Stimulated activated CD8-positive, alpha-beta memory T cell treated with anti-CD3 and anti-CD28 coated beads, Interleukin-15, amount 100 ng/mL, for 4 hours (primary cell): ENCODE data around the gene SORCS2.
"Not testable (repeated sequence)": the region's sequence is repeated elsewhere in the genome, so short reads cannot be mapped to it uniquely, and the experiment has no call there.

Experiments
- DNase-seq, 2 donors: peaks; one replicate each; pipeline ENCODE4 v3.0.0-alpha.2; 2020; ENCODE audit warnings: low read depth in 2 of 2

SORCS2 gene

DNA sequence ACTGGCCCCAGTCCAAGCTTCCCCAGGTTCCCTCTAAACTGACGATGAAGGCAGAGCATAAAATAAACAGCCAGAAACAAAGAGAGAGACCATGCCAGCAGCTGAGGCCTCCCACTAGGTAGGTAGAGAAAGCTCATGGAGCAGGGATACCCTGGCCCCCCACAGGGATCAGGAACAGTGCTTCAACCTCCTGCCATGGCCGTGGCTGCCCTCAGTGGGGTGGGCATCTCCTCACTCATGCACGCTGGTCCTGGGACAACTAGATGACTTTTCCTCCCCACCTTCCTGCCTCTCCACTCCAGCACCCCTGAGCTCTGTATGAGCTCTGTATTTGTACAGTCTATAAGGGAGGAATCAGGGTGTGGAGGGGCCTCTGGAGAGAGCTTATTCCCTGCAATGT lies 360.1 kb downstream of the SORCS2 start:
- no peak for DNase-seq

DNA sequence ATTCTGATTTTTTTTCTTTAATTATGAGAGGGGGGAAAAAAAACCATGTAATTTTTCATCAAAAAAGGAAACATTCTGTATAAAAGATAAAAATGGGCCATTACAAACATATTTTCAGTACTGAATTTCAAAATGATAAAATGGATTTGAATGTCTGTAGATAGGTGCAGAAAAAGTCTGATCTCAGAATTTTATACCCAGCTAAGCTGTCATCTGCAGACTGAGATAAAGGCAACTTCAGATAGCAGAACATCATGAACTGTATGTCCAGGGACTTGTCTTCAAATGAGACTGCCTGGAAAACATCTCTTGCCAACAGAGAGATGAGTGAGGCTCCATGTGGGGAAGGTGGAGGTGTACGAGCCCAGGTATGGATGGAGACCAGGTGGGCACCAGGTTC lies 360.9 kb downstream of the SORCS2 start:
- DNase-seq: no peak

DNA sequence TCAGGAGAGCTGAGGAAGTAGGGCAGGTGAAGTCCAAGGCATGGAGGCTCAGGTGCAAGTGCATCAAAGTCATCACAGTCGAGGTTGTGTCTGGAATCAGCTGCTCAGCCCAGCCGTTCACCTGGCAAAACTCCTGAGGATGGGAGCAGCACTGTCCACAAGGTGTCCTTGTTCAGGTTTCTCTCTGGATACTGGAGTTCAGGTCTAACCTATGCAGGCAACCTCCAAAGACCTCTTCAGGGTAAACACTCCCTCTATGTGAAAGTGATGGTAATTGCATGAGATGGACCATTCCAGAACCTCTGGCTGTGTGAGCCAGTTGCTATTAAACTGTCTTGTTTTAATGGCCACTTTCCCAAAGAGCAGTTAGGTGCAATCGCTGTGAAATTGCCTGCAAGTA lies 362.6 kb downstream of the SORCS2 start:
- DNase-seq: no peak

DNA sequence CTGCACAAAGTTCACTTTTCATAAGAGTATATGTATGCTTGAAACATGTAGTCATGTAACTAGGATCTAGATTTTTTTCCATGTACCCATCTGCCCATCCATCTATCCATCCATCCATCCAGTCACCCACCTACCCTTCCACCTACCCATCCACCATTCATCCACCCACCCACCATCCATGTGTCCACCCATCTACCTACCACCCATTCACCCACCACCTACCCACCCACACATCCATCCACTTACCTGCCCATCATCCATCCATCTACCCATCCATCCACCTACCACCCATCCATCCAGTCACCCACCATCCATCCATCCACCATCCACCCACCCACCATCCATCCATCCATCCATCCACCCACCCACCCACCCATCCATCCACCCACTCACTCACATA lies 364.2 kb downstream of the SORCS2 start:
- DNase-seq: no peak

DNA sequence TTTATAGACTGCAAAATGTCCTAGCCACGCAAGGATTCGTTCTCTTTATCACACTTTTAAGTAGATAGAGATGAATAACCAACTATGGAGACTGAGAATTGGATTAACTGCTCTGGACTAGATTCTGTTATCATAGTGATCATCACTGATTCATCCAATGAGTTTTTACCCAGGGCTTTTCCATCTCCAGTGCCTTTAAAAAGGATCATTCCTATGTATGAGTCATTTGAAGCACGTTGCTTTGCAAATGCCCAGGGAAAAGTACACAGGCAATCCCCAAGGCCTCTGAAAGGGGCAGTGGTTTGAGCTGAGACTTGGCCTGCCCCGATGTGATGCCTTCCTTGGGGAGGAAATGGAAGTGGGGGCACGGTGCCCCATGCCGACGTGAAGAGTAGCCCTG lies 365.1 kb downstream of the SORCS2 start:
- no peak for DNase-seq

DNA sequence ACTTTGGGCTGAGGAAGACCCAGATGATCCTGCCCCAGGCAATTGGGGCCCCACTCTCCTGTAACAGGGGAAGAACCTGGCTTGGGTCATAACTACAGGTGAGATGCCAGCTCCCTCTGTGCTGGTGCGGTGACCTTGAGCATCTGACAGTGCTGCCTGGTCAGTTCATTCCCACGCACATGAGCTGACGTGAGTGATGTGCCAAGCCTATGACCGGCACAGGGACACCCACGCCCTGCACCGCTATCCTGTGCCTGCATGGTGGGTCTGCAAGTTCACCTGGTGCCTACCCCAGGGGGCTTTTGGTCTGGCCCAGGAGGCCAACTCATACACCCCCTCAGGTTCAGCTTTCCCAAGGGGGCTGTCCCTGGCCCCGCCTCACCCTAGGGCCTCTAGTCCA lies 366.1 kb downstream of the SORCS2 start:
- no peak for DNase-seq

DNA sequence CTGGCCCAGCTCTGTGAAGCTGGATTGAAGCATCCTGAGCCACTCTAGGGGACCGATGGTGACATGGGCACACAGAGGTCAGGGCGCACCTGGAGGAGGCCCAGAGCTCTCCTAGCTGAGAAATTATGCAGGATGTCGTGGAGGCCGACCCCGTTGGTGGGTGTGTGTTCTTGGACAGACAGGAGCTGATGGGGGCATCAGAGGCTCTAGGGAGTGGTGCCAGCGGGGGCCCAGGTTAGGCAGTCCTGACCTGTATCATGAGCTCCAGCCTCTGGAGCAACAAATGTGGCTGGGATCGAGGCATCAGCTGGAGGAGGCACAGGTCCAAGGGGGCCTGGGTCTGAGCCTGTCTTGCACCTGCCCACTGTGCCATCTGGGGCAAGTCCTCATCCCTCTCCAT lies 367.0 kb downstream of the SORCS2 start:
- no peak for DNase-seq

DNA sequence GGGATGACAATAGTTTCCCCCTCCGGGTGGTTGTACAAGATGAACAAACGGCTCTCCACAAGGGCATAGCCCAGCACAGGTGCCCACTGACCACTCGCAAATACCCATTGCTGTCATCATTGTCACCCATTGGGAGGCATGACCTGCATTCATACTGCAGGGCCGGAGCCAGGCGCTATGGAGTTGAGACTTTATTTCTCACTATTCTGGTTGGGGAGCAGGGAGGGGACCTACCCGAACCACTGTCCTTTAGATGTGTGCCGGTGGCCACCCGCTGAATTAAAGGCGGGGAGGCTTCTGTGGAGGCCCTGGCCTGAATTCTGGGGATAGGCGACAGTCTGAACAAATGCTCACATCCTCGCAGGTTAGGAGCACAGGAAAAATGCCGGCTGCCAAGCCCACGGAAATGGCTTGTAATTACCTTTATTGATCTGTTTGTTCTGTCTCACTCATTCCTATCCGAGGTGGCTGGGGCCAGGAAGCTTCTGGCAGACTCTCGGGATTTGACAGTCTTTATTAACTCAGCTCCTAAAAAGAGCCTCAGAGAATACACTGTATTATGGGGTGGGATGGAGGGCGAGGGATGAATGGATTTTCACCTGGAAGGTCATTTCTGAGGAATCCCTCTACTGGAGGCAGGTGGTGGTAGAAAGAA lies 367.5 kb downstream of the SORCS2 start:
- no peak for DNase-seq

DNA sequence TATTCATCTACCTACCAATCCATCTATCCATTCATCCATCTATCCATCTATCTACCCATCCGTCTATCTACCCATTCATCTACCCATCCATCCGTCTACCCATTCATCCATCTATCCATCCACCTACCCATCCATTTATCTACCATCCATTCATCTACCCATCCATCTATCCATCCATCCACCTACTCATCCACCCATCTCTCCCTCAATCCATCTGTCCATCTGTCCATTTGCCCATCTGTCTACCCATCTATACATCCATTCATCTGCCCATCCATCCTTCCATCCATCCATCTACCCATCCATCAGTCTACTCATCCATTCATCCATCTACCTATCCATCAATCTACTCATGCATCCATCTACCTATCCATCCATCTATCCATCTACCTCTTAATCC lies 369.2 kb downstream of the SORCS2 start:
- no peak for DNase-seq

DNA sequence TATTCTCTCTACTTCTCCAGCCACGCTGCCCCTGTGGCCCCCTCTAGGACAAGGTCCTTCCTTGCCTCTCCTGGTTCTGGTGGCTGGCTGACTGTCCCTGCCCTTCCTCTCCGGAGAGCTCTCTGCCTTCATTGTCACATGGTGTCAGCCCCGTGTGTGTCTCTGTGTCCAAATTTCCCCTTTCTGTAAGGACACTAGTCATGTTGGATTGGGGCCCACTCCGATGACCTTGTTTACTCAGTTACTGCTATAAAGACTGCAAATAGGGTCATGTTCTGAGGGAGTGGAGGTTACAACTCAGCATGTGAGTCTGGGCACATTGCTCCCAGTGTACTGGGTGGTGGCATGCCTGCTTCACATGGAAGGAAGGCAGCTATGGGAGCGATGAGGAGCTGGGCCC lies 371.9 kb downstream of the SORCS2 start:
- no peak for DNase-seq

DNA sequence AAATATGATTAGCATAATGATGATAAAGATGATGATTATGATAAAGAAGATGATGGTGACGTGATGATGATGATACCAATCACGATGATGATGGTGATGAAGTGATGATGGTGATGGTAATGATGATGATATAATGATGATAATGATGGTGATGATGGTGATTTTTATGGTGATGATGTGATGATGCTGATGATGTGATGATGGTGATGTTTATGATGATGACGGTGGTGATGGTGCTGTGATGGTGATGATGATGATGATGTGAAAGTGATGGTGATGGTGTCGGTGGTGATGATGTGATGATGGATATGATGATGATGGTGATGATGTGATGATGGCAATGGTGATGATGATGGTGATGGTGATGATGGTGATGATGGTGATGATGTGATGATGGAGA lies 373.1 kb downstream of the SORCS2 start:
- DNase-seq: no peak

DNA sequence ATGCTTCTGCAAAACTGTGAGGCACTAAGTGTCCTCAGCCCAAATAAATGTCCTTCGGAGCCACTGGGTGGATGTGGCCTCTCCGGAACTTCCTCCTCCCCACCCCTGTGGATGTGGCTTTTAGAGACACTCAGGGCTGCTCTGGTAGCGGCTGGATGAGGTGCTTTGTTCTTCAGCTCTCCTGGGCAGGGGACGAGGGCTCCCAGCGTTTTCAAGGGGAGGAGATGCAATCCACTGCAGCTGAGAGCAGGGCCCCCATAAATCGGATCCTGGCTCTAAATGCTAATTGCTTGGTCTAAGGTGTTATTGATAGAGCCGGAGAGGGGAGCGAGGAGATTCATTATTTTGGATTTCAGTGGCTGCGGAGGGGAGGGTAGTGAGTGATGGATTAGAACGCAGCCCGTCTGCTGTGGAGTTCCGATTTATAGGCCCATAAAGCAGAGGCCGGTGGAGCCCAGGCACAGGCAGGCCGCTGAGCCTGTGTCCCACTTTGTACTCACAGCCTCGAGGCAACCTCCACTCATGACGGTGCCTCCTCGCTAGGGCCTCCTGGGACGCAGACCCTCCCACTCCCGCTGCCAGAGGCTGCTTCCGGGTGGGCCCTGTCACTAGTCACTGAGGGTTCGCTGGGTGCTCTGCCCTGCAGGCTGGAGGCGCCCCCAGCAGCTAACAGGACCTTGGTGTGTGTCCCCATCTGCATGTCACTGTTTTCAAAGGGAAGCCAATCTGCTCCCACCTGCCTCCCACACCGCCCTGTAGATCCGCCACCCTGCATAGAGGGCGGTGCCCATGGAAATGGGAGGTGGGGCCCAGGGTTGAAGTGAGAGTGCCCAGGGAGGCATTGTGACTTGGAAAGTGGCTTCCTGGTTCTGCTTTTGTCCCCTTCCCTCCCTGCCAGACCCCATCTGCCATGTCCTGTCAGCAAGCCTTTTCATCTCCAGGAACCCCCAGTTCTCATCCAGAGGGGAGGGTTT lies 377.8 kb downstream of the SORCS2 start:
- no peak for DNase-seq

DNA sequence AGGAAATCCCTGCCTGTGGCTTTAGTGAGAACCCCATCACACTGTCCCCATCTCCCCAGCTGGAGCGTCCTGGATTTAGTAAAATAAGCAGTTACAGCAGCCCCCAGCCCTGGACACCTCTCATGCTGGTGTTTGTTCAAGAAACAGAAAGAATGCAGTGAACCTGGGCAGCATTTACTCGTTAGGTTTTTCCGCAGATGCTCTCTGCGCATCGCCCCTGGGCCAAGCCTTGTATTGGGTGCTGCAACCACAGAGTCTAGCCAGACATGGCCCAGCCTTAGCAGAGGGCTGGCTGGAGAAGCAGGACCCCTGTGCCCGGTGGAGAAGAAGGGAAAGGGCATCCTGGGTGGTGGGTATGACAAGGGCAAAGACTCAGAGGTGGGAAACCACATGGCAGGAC lies 378.7 kb downstream of the SORCS2 start:
- no peak for DNase-seq

DNA sequence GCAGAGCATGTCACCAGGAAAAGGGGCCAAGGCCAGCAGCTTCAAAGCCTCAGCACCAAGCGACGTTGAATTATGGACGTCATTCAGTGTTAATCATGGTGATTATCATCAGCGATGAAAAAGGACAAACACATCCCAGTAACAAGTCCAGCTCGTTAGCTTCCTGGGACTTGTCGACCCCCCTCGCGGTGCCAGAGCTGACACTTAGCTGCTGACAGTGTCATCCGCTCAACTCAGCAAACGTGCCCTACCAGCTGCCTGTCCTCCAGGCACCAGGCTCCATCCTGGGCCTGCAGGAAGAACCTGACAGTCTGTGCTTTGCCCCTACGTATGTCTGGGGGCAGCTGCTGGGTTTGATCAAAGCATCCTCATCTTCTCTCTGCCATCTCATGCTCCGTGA lies 379.4 kb downstream of the SORCS2 start:
- no peak for DNase-seq

DNA sequence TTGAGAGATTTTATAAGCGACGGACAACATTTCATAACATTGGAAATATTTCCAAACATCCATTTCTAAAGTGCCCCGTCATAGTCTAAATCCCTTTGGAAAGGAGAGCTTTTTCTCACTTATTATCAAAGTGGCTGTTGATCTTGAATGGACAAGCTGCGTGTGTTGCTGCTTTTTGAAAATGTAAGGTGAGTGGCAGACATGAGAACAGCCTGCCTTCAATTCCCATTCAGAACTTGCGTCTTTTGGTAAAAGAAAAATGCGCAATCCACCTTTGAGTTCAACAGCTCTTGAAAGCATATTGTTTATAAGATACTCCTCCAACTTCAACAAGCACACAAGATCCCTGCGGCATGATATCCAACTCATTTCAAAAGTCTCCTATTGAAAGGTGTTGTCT lies 380.6 kb downstream of the SORCS2 start:
- no peak for DNase-seq

DNA sequence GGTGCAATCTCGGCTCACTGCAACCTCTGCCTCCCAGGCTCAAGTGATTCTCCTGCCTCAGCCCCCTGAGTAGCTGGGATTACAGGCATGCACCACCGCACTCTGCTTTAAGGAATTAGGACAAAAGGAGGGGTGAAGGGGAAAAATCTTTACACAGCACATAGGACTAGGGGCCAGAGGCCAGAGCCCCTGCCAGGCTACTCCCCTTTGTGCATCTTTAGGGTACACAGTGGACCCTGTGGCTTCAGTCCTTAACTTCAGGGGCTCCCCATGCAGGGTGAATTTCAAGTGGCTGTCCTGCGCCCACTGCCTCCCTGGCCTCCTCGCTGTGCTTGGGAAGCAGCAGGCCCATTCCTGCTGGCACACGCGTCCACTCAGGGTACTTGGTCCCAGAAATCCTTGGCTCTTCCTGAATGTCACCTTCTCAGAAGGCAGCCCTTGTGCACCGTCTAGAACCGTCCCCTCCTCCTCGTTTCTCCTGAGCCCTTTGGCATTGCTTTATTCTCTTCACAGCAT lies 381.3 kb downstream of the SORCS2 start:
- DNase-seq: no peak

DNA sequence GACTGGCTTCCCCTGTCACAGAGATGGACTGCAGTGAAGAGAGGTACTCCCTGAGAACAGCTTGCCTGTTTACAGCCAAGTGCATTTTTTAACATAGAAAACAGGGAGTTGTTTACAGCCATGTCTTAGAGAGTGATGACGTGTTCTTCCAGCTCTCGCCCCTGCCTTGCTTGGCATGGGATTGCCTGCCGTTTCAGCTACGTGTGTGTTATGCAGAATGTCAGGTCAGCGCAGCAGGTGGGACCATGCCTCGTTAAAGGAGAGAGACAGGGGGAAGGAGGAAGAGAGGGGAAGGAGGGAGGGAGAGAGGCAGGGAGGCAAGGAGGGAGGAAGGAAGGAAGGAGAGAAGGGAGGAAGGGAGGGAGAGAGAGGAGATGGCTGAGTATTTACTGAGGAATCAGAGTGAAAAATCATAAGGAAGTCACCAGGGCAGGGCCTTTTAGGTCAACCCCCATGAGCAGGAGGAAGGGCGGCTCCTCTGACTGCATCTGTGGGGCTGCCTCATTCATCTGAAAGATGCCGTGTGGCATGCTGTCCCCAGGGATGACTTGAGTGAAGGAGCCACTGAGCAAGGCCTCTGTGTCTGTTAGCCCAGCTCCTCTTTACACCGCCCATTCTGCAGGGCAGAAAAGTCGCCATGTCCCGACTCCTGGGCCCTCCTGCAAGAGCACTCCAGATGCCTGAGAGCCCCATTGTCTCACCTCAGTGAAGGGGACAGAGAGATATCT lies 382.1 kb downstream of the SORCS2 start:
- no peak for DNase-seq

DNA sequence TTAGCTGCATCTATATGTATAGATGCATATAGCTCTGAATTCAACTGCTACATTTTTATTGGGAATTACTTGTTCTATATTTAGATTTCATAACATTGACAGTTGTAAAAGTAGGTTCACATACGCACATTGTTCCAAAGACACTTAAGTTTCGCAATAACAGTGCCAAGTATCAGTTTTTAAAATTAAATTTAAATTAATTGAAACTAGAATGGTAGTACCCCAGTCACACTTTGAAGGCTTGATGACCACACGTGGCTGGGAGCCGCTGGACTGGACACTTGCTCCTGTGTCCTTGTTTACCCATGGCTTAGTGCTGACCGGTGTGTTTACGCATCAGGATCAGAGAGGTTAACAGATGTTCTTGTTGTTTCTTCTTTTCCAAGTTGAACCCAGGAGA lies 383.1 kb downstream of the SORCS2 start:
- DNase-seq: no peak

DNA sequence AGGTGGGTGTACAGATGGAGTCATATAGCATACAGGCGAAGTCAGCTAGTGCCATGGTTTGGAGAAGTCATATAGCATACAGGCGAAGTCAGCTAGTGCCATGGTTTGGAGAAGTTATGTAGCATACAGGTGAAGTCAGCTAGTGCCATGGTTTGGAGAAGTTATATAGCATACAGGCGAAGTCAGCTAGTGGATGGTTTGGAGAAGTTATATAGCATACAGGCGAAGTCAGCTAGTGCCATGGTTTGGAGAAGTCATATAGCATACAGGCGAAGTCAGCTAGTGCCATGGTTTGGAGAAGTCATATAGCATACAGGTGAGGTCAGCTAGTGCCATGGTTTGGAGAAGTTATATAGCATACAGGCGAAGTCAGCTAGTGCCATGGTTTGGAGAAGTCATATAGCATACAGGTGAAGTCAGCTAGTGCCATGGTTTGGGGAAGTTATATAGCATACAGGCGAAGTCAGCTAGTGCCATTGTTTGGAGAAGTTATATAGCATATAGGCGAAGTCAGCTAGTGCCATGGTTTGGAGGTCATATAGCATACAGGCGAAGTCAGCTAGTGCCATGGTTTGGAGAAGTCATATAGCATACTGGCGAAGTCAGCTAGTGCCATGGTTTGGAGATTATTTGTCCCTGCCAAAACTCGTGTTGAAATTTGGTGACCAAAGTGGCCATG lies 385.2 kb downstream of the SORCS2 start:
- DNase-seq: not testable (repeated sequence)

DNA sequence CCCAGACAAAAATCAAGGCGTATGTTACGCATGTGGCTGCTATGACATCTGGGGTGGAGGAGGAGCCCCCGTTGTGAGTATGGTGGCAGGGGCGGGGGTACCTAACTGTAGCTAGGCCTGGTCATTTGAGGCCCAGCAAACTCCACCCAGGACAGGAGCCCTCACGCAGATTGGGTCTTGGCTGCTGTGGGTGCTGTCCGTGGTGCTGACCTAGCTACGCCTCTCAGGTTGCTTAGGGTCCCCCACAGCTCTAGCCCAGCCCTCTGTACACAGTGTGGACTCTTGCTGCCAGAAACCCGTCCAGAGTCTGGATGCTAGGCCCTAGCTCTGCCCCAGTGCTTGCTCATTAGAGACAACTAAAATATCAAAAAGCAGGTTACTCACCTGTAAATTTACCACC lies 389.1 kb downstream of the SORCS2 start:
- no peak for DNase-seq

DNA sequence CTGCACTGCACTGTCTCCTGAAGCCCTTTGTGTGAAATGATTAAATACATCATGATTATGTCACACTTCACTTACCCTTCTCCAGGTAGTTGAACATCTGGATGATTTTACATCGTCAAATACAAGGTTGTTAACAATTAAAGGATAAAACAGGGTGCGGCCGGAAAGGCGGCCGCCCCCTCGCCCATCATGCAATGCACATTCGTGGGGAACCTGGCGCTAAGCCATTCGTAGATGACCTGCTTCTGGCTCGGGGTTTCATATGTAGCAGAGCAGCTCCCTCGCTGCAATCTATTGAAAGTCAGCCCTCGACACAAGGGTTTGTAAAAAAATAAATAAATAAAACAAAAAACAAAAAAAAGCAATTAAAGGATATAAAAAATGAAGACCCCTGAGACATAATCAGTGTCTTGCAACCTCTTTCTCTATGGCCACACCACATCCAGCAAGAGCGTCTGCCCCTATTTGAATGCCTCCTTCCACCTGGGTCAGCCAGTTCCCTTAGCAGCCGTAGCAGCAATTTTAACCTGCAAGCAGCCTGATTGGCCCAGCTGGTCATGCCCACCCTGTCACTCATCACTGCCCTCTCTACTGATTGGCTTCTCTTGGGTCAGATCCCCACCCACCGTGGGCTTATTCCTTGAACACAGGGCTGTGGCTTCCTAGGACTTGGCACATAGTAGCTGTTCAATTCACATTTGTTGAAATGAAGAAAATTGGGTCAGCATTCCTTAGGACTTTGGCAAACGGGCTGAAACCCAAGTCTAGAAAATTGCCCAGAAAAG lies 390.2 kb downstream of the SORCS2 start:
- no peak for DNase-seq
